Ammon's horn (tissue), 1 donor: ENCODE measurements around the gene ANTXRL.
"Not testable (repeated sequence)": the region's sequence is repeated elsewhere in the genome, so short reads cannot be mapped to it uniquely, and the experiment has no call there.

Experiments
- DNase-seq: peaks from one replicate; pipeline ENCODE4 v3.0.0-alpha.2; 2016; ENCODE audit warnings: low spot score

Gene ANTXRL

GRCh38 chr10:46286991-46287693 is at the start of gene ANTXRL:
Gene ANTXRL (plus strand): TSS chr10:46286997. CDS start chr10:46287263, 266 bp downstream.
- DNase-seq: no peak

DNA sequence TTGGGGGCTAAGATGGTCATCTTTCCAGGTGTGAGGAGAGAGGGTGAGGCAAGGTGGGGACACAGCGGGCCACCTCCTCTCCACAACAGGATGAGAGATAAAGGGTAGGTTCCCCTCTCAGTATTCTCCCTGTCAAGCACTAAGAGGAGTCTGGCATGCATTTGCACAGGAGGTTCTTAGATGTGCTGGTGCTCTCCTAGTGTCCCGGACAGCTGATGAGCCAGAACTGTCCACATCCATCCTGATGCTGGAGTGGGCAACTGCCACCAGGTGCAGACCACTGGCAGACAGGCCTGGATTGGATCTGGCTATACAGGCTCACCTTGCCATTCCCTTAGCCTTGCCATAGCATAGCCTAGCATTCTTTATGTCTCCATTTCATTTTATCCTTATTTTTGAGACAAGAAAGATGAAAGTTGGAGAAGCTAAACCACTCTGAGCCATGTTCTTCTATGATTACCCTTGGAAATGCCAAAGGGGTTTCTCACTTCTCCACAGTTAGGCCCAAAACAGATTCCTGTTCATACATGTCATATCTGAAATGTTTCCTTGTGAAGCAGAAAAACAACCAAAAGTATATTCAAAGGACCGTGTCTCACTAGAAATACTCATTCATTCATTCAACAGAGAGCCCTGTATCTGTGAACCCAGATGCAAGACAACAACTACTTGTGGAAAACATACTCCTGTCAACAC is 48.8 kb upstream of the ANTXRL start:
- DNase-seq: no peak

DNA sequence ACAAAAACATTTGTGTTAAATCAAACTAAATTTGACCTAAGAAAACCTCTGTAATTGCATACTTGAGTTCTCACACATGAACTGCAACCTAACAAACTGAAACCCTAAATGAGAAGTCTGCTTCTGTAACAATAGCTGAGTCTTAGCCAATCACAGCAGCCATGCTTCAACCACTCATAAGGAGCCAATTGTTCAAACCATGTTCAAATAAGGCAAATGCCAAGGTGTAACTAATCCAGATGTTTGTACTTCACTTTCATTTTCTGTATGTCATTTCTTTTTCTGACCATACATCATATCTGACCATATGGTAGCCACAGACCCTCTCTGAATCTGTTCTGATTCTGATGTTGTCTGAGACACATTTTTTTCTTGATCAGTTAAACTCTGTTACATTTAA is 47.5 kb upstream of the ANTXRL start:
- no peak for DNase-seq

DNA sequence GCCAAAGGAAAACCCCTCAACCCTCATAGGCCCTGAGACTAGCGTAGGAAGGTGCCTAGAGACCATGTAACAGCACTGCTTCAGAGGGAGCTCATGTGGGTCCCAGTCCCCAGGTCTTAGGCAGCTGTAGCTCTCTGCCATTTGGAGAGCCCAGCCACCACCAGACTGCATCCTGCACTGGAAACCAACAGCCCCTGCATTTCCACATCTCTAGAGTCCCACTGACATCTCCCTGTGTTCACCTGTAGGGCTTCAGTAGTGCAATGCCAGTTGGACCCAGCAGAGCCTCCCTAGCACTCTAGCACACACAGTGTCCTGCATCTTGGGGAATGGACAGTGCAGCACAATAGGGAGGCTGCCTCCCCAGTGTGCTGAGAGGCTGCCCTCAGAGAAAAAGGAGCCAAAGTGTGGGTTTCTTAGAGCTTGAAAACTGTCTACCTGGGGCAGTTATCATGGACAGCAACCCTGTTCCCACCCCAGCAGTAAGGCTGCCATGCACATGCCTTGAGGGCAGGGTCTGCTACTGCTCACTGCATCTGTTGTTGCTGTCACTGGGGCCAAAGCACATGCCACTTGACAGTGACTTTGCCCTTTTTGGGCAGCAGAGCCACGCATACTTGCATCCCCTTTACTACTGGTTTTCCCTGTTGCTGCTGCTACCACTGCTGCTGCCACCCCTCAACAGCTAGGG is 46.7 kb upstream of the ANTXRL start:
- no peak for DNase-seq

GRCh38 chr10:46240684-46241565 is 45.9 kb upstream of the ANTXRL start:
- DNase-seq: no peak

GRCh38 chr10:46245381-46245900 is 41.4 kb upstream of the ANTXRL start:
- DNase-seq: no peak

GRCh38 chr10:46246400-46247180 is 40.2 kb upstream of the ANTXRL start:
- not testable (repeated sequence) for DNase-seq

DNA sequence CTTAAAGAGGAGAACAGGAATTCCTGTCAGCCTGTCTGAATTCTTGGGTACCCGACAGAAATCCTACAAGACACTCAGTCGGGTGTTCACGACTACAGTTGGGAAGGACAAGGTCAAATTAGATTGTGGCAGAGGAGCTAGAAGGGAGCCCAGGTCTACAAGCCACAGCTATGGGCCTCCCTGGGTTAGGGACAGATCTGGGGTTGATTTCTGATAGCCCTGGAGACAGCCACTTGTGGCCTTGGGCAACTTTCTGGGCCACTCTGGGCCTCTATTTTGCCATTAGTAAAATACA is 39.7 kb upstream of the ANTXRL start:
- DNase-seq: no peak

DNA sequence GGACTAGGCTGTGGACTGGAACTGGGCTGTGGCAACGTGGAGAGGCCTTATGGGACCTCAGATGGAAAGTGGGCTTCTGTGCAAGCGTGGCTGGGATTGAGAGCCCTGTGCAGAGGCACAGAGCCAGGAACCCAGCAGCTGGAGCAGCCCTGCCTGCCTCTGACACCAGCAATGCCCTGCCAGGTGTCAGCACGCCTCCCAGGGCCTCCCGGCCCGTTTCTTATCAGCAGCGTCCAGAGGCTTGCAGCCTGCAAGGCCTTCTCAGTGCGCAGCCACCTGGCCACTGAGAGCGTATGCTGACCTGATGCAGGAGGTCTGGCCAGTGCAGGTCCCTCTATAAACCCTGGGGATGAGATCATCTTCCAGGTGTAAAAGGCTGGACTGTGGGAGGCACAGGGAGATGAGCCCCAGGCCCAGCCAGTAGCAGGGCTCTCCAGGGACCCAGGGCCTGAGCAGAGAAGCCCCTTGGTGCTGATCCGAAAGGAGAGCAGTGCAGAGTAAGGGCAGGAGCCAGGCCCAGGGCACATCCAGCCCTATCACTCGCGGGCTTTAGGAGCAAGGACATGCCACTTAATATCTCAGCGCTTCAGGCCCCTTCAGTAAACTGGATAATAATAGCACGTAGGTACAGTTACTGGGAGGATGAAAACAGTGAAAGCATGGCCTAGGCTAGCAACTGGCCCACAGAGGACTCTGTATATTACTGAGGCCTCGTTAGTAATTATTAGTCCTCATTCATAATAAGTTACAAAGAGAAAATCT is 38.8 kb upstream of the ANTXRL start:
- no peak for DNase-seq

- no peak for DNase-seq
Measured at GRCh38 chr10:46248651-46249146, 38.1 kb upstream of the ANTXRL start.

DNA sequence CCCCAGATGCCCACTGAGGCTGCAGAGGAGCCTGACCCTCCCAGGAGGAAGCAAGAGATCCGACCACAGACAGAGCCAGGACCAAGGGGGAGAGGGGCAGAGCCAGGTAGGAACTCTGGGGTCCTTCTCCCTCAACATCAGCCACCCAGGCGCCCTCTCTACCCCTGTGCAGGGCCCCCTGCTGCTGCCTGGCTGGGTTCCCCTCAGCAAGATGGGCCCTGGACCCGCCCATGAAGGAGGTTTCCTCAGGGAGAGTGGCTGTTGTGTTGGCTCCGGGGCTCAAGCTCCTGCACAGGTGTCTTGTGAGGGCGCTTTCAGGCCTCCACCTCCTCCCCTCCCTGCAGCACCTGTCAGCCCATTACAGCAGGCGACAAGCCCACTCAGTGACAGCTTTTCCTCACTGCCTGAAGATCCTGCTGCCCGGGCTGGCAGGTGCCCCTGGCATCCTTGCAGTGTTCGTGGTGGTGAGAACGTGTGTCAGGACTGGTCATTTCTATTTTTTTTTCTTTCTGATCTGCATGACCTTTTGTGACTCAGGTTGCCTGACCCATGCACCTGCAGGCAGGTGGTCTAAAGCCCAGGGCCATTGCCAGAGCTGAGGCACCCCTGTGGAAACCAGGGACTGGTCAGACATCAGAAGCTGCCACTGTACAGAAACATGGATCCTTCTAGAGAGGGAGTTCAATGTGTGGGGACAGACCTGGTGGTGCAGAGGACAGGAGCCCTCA is 37.0 kb upstream of the ANTXRL start:
- not testable (repeated sequence) for DNase-seq

DNA sequence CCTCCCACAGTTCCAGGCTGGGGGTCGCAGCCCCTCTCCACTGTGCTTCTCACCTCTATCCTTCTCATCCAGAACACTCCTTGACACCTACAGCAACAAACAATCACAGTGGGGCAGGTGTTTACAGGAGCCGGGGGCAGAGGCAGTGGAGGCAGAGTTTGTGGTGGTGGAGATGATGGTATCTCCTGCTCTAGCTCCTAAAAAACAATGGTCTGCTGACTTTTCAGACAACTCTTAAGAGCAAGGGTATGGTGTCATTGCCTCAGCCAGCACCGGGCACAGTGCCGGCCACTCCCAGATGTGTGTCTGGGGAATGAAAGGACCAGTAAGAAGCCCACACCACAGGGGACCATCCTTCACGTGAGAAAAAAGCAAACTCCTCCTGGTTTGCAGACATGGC is 36.3 kb upstream of the ANTXRL start:
- DNase-seq: no peak

DNA sequence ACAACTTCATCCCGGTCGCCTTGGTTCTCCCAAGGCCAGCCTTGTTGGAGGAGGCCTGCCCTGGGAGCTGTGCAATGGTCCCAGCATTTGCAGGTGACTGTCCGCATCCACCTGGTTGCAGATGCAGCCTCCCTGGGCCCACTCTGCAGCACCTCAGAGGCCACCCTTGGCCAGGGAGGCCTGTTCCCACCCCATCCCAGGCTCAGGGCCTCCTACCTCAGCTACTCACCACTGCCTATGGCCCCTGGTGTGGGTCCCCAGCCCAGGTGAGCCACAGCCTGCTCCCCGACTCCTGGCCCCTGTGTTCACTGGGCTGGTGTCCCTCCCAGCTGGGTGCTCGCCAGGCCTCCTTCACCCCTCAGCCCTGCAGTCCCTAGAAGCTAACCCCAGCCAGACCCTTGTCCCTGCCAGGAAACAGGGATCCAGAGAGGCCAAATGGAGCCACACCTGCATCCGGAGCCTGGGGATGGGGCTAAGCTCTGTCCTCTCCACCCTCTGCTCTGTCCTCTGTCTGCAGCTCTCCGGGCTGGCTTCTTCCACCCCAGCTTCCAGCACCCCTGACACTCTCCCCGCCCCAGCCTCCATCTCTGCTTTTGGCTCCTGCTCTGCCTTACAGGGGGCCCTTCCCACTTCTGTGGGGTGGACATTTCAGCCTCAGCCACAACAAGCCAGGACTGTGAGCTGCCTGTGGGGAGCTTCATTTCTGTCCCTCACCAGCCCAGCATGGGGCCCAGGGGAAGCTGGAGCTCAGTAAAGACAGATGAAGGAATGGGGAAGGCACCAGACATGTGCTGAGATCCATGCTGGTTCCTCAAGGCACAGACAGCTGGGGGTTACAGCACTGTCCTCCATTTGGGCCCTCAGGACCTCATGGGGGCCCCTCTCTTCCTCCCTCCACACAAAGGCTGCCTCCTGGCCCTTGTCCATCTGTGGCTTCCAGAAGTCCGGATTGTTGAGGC is 35.6 kb upstream of the ANTXRL start:
- no peak for DNase-seq

DNA sequence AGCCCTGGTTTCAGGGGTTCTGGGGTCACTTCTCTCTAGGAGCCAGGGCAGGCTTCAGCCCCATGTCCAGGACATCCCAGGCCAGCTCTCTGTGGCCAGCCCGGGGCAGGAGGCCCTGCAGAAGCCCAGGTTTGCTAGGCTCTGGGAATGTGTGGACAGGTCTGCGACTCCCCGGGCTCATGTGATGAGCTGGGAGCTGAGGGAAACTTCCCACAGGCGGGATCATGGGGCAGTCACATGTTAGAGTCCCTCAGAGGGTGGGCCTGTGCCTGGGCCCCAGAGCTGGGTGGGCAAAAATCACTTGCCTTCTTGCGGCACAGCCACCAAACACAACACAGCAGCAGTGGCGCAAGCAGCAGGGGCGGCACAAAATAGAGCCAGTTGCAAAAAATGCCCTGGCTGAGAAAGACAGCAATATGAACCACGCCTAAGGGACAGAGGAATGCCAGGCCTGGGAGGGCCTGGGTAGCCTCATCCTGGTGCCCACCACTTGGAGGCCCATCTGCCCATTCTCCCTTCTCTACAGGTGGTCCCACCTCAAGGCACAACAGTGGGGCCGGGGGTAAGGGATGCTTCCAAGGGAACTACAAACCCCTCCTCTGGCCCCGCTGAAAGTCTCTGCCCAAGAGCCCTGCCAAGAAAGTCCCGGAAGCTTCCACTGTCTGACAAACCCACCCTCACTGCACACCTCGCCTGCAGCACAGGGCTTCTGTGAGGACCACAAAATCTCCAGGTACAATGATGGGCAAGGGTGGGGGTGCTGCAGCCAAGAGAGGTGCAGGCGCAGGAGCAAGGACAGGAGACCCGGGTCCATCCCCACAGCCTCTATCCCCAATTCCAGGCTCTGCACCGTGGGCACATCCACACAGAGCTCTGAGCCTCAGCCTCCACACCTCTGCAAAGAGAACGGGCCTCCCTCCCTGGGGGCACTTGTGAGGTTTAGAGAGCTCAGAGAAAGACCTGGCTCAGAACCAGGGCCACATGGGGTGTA is 34.6 kb upstream of the ANTXRL start:
- DNase-seq: no peak

GRCh38 chr10:46253076-46254006 is 33.5 kb upstream of the ANTXRL start:
- DNase-seq: no peak

GRCh38 chr10:46254007-46254383 is 32.8 kb upstream of the ANTXRL start:
- DNase-seq: no peak
